HG02852 (cell line): ENCODE data around the gene COP1.
"Not testable (repeated sequence)": the region's sequence is repeated elsewhere in the genome, so short reads cannot be mapped to it uniquely, and the experiment has no call there.

Source experiments
- ATAC-seq: cut with Tn5 transposase; IDR thresholded peaks from one replicate; pipeline ENCODE4 v1.9.1; 2021; ENCODE audit warnings: mild to moderate bottlenecking, moderate library complexity; ENCODE audit not compliant: unreplicated experiment

COP1 gene

GRCh38 chr1:176051402-176051801 lies 155.7 kb downstream of the COP1 start:
- ATAC-seq, result no peak

- ATAC-seq, result no peak
Measured at GRCh38 chr1:176049582-176049981, 157.5 kb downstream of the COP1 start.

- ATAC-seq, result no peak
Measured at GRCh38 chr1:176046926-176047325, 160.2 kb downstream of the COP1 start.

- ATAC-seq, result no peak
Measured at GRCh38 chr1:176043537-176043936, 163.5 kb downstream of the COP1 start.

GRCh38 chr1:176033881-176034280 lies 173.2 kb downstream of the COP1 start:
- ATAC-seq, result no peak

- no peak for ATAC-seq
Measured at GRCh38 chr1:176033474-176033873, 173.6 kb downstream of the COP1 start.

- ATAC-seq, result no peak
Measured at GRCh38 chr1:176032040-176032645, 174.9 kb downstream of the COP1 start.

- no peak for ATAC-seq
Measured at GRCh38 chr1:176029609-176030008, 177.5 kb downstream of the COP1 start.

- ATAC-seq, result no peak
Measured at GRCh38 chr1:176029155-176029554, 177.9 kb downstream of the COP1 start.

GRCh38 chr1:176027934-176028333 lies 179.2 kb downstream of the COP1 start:
- not testable (repeated sequence) for ATAC-seq

GRCh38 chr1:176022574-176022973 lies 184.5 kb downstream of the COP1 start:
- no peak for ATAC-seq

- no peak for ATAC-seq
Measured at GRCh38 chr1:176017722-176018121, 189.4 kb downstream of the COP1 start.

- ATAC-seq, result no peak
Measured at GRCh38 chr1:176009951-176010350, 197.1 kb downstream of the COP1 start.

- ATAC-seq, result not testable (repeated sequence)
Measured at GRCh38 chr1:176007756-176008389, 199.2 kb downstream of the COP1 start.

GRCh38 chr1:175994660-175995059 lies 212.4 kb downstream of the COP1 start:
- not testable (repeated sequence) for ATAC-seq

GRCh38 chr1:175992825-175993224 lies 214.3 kb downstream of the COP1 start:
- ATAC-seq, result not testable (repeated sequence)

- ATAC-seq, result not testable (repeated sequence)
Measured at GRCh38 chr1:175992202-175992601, 214.9 kb downstream of the COP1 start.

- no peak for ATAC-seq
Measured at GRCh38 chr1:175984813-175985212, 222.3 kb downstream of the COP1 start.

GRCh38 chr1:175984057-175984812 lies 222.9 kb downstream of the COP1 start:
- no peak for ATAC-seq

GRCh38 chr1:175983363-175983762 lies 223.7 kb downstream of the COP1 start:
- not testable (repeated sequence) for ATAC-seq

GRCh38 chr1:175981128-175981527 lies 226.0 kb downstream of the COP1 start:
- ATAC-seq, result no peak

- no peak for ATAC-seq
Measured at GRCh38 chr1:175978926-175979325, 228.2 kb downstream of the COP1 start.
